Activated CD8-positive, alpha-beta memory T cell treated with anti-CD3 and anti-CD28 coated beads for 1 hour (primary cell): ENCODE results near the gene MED4.
A peak's percentile ranks its signal among the peaks of the same experiment; 100 is the strongest.

ENCODE experiments used
- DNase-seq, 2 donors: peaks; one replicate each; pipeline ENCODE4 v3.0.0-alpha.2; 2020; ENCODE audit warnings: low read depth in 1 of 2; ENCODE audit errors: extremely low read depth in 1 of 2

MED4 gene

DNA sequence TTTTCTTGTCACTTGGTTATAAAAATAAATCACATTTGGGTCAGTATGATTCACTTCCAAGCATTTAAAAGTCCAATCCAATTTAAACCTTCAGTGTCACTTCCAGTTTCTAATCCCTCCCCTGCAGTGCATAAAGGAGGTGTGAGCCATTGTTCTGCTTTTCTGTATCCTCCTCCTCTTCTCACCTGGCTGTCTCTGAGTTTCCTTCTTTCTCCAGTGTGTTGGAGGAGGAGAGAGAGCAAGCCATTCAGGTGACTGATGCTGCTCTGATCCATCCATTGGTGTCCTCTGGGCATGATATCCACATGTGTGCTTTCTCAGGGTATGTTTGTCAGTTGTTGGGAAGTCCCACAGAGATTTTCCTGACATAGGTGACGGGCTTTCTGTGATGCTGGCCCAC lies 56.1 kb downstream of the MED4 start:
- no peak for DNase-seq

GRCh38 chr13:48037346-48038173 lies 57.3 kb downstream of the MED4 start, which contains the start of gene NUDT15:
NUDT15 (plus strand) TSS chr13:48037726; CDS start chr13:48037747, 21 bp downstream.
- peak; percentile 88 to 89 for DNase-seq

DNA sequence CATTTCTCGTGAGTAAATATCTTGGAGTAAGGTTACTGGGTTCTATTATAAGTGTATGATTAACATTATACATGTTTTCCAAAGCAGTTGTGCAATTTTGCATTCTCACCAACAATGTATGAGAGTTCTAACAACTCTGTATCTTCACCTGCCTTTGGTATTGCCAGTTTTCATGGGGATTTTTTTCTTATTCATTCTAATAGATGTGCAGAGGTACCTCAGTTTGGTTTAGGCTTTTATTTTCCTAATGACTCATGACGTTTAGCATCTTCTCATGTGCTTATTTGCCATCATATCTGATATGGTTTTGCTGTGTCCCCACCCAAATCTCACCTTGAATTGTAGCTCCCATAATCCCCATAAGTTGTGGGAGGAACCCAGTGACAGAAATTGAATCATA lies 65.0 kb downstream of the MED4 start:
- DNase-seq = no peak

DNA sequence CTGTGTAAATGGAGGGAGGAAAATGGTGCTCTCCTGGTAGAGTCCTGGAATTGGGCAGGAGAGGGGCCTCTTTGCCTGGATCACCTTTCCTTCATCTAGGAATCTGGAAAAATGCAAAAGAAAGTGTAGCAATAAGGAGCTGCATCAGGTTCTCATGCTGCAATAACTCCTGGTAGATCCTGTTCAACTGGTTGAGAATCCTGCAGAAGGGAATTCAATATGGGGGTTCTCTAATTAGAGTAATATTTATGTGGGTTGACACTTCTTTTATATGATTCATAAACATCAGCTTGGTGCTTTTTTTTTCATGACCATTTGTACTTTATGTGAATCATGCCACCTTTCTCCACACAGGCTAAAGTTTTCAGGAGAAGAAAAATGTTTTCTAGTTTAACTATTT lies 66.8 kb downstream of the MED4 start:
- no peak for DNase-seq
